Measurements from ENCODE around the gene PORCN.
A peak's percentile ranks its signal among the peaks of the same experiment; 100 is the strongest.
"Not testable (repeated sequence)": the region's sequence is repeated elsewhere in the genome, so short reads cannot be mapped to it uniquely, and the experiment has no call there.

The PORCN gene

DNA sequence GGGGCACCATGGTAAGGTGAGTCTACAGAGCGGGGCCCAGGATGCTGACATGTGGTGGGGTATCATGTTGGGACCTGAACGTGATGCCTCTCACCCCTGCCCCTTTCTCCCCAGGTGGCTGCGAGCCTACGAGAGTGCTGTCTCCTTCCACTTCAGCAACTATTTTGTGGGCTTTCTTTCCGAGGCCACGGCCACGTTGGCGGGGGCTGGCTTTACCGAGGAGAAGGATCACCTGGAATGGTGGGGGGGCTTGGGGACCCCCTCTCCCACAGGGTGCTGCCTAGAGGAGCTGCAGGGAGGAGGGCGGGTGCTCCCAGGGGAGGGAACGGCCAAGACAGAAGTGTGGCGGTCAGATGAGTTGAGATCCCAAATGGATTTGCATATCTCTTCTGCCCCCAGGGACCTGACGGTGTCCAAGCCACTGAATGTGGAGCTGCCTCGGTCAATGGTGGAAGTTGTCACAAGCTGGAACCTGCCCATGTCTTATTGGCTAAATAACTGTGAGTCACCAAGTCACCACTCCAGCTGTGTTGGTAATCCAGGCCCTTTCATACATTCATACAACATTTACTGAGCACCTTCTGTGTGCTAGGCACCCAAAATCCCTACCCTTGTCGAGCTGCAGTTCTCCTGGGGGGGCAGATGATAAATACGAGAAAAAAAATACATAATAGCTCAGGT is 5.5 kb downstream of the PORCN start:
- no peak for FAIRE-seq

DNA sequence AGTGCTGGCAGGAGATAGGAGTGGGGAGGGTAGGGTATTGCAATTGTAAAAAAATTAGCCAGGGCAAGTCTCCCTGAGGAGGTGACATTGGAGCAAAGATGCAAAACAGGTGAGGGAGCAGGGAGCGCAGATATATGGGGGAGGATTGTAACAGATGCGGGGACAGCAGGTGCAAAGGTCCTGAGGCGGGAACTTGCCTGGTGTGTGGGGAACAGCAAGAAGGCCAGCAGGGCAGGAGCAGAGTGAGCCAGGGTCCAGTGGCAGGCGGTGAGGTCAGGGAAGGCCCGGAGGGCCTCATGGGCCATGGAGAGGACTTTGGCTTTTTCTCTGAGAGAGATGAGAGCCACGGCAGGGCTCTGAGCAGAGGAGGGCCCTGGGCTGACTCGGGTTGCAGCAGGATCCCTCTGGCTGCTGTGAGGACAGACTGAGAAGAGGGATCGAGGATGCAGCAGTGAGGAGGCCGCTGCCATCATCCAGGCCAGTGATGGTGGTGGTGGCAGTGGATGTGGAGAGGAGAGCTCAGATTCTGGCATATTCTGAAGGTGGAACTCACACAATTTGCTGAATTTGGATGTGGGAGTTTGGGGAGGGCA is 6.2 kb downstream of the PORCN start:
- FAIRE-seq, result no peak

DNA sequence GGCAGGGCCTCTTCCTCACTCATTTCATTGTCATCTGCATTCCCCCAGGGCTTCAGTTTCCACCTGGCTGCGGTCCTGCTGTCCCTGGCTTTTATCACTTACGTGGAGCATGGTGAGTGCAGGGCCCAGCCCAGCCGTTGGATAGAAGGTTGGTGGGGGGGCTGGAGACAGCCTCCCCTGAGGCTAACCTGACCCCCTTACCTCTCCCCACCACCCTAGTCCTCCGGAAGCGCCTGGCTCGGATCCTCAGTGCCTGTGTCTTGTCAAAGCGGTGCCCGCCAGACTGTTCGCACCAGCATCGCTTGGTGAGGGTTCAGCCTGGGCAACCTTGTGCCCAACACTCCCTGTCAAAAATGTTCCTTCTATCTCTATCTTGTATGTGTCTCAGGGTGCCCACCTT is 7.0 kb downstream of the PORCN start:
- no peak for FAIRE-seq

DNA sequence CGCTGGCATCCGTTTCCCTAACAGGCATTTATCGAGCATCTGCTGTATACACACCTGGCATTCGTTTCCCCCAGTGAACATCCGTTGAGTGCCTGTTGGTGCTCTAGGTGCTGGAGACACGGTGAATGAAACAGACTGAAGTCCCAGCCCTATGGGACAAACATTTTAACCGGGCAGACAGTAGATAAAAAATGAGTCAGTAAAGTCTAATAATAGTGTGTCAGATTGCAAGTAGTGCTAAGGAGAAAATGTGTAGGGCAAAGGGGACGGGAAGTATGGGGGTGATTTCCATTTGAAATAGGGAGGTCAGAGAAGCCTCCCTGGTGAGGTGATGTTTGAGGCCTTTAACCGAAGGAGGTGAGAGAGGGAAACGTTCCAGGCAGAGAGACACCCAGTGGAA is 7.5 kb downstream of the PORCN start:
- FAIRE-seq, result no peak

DNA sequence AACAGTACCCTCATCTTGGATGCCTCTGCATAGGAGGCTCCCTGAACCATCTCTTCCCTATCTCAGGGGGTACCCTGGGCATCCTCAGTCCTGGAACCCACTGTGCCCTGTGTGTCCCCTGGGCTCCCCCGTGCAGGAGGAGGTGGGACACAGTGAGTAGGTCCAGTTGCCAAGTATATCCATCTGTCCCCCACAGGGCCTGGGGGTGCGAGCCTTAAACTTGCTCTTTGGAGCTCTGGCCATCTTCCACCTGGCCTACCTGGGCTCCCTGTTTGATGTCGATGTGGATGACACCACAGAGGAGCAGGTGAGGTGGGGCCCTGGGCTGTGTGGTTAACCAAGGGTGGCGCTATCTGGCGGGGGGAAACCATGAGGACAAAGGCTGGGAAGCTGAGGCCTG is 8.2 kb downstream of the PORCN start:
- FAIRE-seq, result no peak

DNA sequence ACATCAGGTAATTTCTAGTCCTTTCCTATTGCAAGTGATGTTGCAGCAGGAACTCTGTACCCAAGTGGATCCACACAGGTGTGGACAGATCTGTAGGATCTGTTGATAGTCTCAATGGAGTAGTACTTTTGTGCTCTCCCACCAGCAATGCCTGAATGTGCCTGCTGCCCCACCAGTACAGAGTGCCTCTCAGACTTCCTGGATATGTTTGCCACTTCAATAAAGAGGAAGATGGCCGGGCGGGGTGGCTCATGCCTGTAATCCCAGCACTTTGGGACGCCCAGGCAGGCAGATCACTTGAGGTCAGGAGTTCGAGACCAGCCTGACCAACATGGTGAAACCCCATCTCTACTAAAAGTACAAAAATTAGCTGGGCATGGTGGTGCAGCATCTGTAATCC is 10.7 kb downstream of the PORCN start:
- FAIRE-seq, result not testable (repeated sequence)

DNA sequence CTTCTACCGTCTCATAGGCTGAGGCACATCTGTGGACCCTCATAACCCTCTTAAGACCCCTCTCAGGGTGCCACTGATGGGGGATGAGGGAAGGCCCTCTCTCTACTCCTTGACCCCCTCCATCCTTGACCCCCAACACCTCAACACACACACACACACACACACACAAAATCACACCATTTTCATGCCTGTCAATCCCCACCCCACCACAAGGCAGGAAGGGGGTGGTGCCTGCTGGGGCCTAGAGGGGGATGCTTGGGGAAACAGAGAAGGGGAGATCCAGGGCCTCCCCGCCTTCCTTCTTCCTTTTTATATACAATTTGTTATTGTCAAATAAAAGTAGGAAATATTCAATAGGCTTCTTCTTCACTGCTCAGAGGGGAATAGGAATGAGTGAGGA is 11.7 kb downstream of the PORCN start:
- FAIRE-seq, result no peak

DNA sequence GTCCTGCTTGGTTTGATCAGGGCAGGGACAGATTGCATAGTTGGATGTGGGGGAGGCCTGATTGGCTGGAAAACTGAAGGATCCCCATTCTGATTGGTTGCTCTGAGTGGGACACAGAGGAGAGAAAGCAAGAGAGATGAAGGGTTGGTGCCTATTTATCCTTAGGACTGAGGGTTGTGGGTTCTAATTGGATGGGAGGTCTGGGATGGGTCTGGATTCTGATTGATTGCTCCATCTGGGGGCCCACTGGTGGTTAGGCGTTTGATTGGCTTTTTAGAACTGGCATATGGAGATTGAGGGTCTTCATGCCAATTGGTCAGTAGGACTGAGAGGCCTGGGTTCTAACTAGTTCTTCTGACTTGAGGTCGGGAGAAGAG is 12.2 kb downstream of the PORCN start:
- no peak for FAIRE-seq

DNA sequence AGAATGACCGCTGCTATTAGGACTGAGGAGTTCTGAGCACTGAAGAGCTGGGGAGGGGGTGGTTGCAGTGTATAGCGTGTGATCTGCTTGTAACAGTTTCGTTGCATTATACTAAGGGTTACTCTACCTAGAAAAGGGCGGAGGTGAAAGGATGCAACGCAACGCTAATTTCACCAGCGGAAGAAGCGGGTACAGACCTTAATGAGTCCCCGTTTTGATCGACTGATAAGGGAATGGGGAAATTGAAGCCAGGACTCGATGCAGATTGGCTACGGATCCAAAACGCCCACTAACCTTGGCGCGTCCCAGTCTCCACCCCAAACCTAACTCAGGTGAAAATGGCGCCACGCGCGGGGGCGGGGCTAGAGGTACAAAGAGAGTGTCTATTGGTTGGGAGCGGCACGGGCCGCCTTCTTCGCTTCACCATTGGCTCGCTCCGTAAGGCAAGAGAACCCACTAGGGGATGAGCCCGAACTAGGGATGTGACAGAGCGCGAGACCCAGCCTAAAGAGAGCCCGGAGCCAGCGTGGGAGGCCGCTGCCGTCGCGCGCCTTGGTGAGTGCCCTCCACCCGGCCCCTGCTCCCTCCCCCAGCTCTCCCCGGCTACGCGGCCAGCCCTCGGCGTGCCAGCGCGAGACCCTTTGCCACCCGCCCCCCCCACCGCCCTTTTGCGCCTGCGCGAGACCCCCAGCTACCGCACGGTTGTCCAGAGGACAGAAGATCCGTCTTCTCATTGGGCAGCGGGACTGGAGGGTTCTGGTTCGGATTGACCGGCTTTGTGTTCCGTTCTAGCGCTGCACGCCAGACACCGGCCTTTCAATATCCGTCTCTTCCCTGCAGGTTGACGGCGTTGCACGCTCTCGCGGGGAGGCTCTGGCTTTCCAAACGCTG is 12.8 kb downstream of the PORCN start, which contains the start of gene EBP:
Gene EBP, plus strand, starts transcription at position 456 of the 891 bp plus-strand sequence. CDS start 1,964 bp downstream, outside the sequence.
- FAIRE-seq, result peak; percentile 7

DNA sequence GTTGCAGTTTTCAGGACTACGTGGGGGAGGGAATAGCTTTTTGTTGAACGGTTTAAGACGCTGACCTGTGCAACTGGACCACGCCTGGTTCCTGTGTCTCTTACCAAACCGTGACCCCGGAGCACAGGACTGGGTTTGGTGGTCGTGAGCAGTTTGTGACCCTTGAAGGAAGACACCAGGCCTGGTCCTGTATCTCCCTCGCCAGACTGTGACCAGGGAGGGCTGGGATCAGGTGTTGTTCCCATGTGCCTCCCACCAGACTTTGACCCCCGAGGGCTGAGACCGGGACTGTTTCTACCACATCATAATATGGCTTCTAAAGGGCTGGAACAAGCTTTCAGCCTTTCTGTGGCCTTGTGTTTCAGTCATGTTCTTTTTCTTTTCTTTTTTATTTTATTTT is 13.5 kb downstream of the PORCN start:
- FAIRE-seq, result no peak

DNA sequence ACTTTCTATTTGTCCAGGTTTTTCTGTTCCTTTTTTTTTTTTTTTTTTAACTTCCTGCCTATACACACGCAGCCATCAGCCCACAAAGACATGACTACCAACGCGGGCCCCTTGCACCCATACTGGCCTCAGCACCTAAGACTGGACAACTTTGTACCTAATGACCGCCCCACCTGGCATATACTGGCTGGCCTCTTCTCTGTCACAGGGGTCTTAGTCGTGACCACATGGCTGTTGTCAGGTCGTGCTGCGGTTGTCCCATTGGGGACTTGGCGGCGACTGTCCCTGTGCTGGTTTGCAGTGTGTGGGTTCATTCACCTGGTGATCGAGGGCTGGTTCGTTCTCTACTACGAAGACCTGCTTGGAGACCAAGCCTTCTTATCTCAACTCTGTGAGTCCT is 14.9 kb downstream of the PORCN start:
- no peak for FAIRE-seq

DNA sequence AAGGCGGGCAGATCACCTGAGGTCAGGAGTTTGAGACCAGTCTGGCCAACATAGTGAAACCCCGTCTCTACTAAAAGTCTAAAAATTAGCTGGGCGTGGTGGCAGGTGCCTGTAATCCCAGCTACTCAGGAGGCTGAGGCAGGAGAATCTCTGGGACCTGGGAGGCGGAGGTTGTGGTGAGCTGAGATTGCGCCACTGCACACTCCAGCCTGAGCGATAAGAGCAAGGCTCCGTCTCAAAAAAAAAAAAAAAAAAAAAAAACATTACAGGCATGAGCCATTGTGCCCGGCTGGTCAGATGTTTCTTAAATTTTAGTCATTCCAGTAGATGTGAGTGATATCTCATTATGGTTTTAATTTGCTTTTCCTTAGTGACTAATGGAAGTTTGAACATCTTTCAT is 17.1 kb downstream of the PORCN start:
- FAIRE-seq, result not testable (repeated sequence)

DNA sequence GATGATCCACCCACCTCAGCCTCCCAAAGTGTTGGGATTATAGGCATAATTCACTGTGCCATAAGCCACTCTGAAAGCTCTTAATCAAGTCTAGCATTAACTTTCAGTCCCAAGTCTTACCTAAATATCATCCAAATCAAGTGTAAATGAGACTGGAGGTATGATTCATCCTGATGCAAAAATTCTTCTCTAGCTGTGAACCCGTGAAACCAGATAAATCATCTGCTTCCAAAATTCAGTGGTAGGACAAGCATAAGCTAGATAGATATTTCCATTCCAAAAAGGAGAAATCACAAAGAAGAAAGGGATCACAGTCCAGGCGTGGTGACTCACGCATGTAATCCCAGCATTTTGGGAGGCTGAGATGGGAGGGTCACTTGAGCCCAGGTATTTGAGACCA is 21.9 kb downstream of the PORCN start:
- no peak for FAIRE-seq

DNA sequence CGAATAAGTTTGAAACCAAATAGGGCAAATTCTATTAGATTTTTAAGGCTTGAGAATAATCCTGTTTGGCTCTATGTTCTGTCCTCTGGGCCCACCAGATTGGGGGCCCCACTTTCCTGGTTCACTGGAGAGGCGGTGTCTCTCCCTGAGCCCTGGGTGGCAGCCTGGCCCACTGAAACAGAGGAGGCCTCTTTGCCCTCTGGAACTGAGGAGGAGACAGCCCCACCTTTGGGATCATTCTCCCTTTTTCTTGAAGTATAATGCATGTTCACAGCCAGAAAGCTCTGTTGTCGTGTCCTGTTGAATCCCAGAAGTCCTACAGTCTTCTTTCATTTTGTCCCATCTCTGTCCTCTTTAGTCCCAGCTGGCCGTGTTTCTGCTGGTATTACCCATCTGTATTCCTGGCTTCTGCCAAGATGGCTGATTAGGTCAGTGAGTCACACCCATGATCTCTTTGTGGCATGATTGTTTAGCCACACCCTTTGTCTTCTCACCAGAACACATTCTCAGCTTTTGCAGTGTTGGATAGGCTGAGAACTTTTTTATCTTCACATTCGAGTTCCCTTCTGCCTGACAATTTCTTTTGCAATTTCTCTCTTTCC is 22.7 kb downstream of the PORCN start:
- no peak for FAIRE-seq

DNA sequence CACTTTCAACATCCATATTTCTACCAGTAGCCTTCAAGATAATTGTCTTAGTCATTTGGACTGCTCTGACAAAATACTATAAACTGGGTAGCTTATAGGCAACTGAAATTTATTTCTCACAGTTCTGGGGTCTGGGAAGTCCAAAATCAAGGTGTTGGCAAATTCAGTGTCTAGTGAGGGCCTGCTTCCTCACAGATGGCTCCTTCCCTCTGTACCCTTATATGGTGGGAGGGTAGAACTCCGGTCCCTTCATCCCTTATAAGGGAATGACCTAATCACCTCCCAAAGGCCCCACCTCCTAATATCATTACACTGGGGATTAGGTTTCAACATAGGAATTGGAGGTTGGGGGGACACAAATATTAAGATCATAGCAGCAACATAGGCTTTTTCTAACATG is 23.4 kb downstream of the PORCN start:
- FAIRE-seq, result no peak

DNA sequence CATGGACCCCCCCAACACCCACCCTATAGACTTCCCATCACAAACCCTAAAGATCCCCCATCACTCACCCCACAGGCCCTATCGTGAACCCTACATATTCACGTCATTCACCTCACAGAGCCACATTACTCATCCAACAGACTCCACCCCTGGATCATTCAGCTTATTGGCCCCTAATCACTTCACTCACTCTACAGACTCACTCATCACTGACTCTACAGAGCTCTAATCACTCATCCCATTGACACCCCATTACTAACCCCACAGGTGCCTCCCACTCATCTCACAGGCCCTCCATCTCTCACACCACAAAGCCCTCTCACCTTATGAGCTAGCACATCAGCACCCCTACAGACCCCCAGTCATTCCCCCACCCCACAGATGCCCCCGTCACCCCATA is 24.4 kb downstream of the PORCN start:
- FAIRE-seq, result no peak

DNA sequence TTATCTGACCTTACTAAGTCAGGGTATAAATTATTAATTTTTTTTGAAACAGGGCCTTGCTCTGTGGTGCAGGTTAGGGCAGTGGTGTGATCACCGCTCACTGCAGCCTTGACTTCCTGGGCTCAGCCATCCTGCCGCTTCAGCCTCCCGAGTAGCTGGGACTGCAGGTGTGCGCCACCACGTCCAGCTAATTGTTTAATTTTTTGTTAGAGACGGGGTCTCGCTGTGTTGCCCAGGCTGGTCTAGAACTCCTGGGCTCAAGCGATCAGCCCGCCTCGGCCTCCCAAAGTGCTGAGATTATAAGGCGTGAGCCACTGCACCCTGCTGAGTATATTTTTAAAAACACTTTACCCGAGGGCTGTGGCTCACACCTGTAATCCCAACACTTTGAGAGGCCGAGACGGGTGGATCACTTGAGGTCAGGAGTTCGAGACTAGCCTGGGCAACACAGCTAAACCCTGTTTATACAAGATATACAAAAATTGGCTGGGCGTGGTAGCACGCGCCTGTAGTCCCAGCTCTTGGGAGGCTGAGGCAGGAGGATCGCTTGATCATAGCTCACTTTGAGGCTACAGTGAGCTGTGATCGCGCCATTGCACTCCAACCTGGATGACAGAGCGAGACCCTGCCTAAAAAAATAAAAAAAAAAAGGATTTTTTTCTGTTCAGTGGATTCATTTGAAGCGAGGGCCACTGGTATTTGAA is 30.0 kb downstream of the PORCN start:
- FAIRE-seq, result no peak

DNA sequence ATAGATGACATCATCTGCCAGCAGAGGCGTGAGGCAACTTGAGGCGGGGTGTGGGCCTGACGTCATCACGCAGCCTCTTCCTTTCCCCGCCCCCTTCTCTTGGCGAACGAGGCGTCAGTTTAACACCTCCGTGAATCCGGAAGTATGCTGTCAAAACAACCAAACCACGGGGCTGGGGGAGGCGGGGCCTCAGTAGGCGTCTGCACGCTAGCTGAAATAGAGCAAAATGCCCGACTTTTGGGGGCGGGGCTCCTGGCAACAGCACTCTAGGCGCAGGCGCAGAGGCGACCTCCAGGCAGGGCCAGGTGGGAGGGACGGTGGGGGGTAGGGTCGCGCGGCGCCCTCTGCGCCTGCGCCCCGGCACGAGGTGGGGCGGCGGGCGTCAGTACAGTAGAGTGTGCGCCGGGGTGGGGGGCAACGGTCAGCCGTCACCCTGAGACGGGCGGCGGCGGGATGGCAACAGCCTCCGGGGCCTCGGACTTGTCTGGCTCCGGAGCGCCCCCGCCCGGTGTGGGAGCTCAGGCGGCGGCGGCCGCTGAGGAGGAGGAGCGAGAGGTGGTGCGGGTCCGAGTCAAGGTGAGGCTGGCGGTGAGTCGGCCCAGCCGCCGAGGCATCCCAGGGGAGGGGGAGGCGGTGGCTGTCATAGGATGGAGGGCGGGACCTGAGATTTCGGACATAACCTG is 30.7 kb downstream of the PORCN start, which contains the start of gene TBC1D25:
Gene TBC1D25, plus strand, starts transcription at position 370 of the 683 bp plus-strand sequence. Its CDS starts 84 bp downstream, at position 454.
- peak; percentile 22 for FAIRE-seq

DNA sequence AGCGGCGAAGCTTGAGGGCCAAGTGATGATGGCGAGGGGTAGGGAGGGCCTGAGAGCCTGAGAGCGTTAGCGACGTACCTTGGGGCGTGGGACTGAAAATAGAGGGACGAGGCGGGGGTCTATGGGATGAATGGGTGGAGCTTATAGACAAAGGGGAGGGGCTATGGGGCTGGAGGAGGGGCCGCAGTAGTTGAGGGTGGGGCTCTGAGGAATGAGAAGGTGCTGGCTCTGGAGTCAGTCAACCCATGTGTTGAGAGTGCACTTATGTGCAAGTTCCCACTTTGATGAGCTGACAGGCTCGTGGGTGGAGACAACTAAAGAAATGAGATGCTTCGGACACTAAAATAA is 31.2 kb downstream of the PORCN start:
- no peak for FAIRE-seq

DNA sequence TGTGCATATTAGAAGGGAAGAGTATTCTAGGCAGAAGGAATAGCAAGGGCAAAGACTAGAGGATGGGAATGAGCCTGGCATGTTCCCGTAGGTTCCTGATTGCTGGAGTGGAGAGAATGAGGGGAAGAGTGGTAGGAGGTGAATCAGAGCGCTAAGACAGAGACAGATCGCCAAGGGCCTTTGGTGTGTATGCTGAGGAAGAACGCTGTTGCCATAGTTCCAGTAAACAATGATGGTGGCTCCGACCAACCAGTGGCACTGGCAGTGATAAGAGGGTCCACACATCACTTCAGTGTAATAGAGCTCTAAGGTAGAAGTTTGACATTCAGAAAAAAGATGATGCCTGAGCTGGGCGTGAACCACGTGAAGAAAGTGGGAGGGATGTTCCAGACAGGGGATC is 31.7 kb downstream of the PORCN start:
- no peak for FAIRE-seq

DNA sequence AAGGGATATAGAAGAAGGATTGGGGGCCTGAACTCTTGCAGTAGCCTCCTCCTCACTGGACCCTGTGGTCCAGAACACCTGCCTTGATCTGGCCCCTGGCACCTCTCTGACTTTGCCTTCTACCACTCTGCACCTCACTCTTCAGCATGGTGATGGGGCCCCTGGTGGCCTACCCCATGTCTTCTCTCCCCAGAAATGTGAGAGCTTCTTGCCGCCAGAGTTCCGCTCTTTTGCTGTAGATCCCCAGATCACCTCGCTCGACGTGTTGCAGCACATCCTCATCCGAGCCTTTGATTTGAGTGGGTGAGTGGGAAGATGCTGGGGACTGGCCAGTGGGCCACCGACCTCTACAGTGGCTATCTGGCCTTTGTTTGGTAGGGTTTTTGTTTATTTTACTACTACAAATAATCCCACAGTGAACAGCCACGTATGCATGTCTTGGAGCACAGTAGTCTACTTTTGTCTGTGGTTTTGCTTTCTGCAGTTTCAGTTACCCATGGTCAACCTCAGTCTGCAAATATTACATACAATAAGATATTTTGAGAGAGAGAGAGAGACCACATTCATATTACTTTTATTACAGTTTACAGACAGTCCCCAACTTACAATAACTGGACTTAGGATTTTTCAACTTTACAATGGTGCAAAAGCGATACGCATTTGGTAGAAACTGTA is 32.5 kb downstream of the PORCN start:
- no peak for FAIRE-seq

DNA sequence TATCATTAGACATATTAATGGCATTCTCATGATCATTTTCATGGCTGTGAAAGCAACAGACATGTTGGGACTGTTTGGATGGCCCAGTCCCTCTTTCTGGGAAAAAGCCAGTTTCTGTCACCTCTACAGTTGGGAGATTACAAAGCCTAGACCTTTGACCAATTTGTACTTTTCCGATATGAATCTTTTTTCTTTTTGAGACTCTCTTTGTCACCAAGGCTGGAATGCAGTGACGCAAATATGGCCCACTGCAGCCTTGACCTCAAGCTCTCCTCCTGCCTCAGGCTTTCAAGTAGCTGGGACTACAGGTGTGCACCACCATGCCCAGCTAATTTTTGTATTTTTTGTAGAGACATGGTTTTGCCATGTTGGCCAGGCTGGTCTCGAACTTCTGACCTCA is 40.1 kb downstream of the PORCN start:
- FAIRE-seq, result no peak

Measured in TTC549 (cell line).